ENCODE data around the gene LGALS7B. TPM values are rescaled to one million over a fixed set of nuclear protein-coding genes. Genes with fewer than 3 reads are reported as not detected.

The LGALS7B gene
- total RNA-seq, 1 donor from 2014 or later: not detected

Other genes starting within 250 kb of the LGALS7B start
- gene MAP4K1, start 171.2 kb upstream of the LGALS7B start, total RNA-seq: not detected in 2 replicates
- gene EIF3K, start 170.0 kb upstream of the LGALS7B start, total RNA-seq: 260 and 318 TPM in 2 replicates
- 131 and 136 TPM in 2 replicates for gene ACTN4, start 141.6 kb upstream of the LGALS7B start, total RNA-seq
- gene CAPN12, start 44.7 kb upstream of the LGALS7B start, total RNA-seq: under 0.01 TPM in 2 replicates
- not detected in 2 replicates for gene LGALS7, start 15.7 kb upstream of the LGALS7B start, total RNA-seq
- not detected in 2 replicates for gene LGALS4, start 23.7 kb downstream of the LGALS7B start, total RNA-seq
- gene ECH1, start 42.6 kb downstream of the LGALS7B start, total RNA-seq: 49.0 and 49.7 TPM in 2 replicates
- 204 and 211 TPM in 2 replicates for gene HNRNPL, start 60.8 kb downstream of the LGALS7B start, total RNA-seq
- gene RINL, start 89.1 kb downstream of the LGALS7B start, total RNA-seq: 6.1 and 11.7 TPM in 2 replicates
- gene SIRT2, start 110.4 kb downstream of the LGALS7B start, total RNA-seq: 63.2 and 105 TPM in 2 replicates
- 7.6 and 11.3 TPM in 2 replicates for gene NFKBIB, start 110.8 kb downstream of the LGALS7B start, total RNA-seq
- not detected in 2 replicates for gene CCER2, start 123.0 kb downstream of the LGALS7B start, total RNA-seq
- gene SARS2, start 141.6 kb downstream of the LGALS7B start, total RNA-seq: 16.5 and 19.2 TPM in 2 replicates
- 36.4 and 41.9 TPM in 2 replicates for gene MRPS12, start 141.7 kb downstream of the LGALS7B start, total RNA-seq
- gene FBXO17, start 186.5 kb downstream of the LGALS7B start, total RNA-seq: 17.0 and 20.0 TPM in 2 replicates
- gene FBXO27, start 243.3 kb downstream of the LGALS7B start, total RNA-seq: 0.44 and 0.79 TPM in 2 replicates